PC-3 (cell line): Measurements from ENCODE around the gene LPCAT1. TPM values are rescaled to one million over a fixed set of nuclear protein-coding genes. Genes with fewer than 3 reads are reported as not detected.

ENCODE experiments used
- ATAC-seq: fragments of 200-7000 bp; cut with Tn5 transposase; 2 replicates; pipeline ENCODE4 v1.9.1; 2020; ENCODE audit warnings: mild to moderate bottlenecking, moderate library complexity
- BruUV-seq: library from RNA; stranded (reverse); fragments of 400-500 nt; replicated peaks from 2 replicates; lab custom pipeline; 2021; lab: Mats Ljungman, UMichigan
- CTCF ChIA-PET: fragments of 300-600 bp; sonication (Branson Sonifier 250); formaldehyde crosslinking; loops from one replicate; lab custom pipeline; 2022; ENCODE audit warnings: antibody characterized with exemption; lab: Charles Lee
- POLR2A ChIA-PET: fragments of 300-600 bp; sonication (Branson Sonifier 250); formaldehyde crosslinking; loops from one replicate; lab custom pipeline; 2022; ENCODE audit warnings: antibody characterized with exemption; ENCODE audit not compliant: unreplicated experiment; lab: Charles Lee
- DNase-seq: peaks from one replicate; pipeline ENCODE4 v3.0.0-alpha.2; 2015
- H2AFZ ChIP-seq: fragments of 300-600 bp; sonication (generic); 2 replicates; pipeline ENCODE4 v1.6.0; 2016; ENCODE audit warnings: antibody characterized with exemption, low read length
- H3F3A ChIP-seq: fragments of 300-600 bp; sonication (generic); one replicate; pipeline ENCODE4 v1.6.0; 2017; ENCODE audit warnings: antibody characterized with exemption, low read length, control low read depth, mild to moderate bottlenecking; ENCODE audit not compliant: unreplicated experiment
- H3K27ac ChIP-seq: fragments of 300-600 bp; sonication (generic); 2 replicates; pipeline ENCODE4 v1.5.1; 2016; ENCODE audit warnings: mild to moderate bottlenecking, low read length
- H3K27me3 ChIP-seq: fragments of 300-600 bp; sonication (generic); 2 replicates; pipeline ENCODE4 v1.6.1; 2016; ENCODE audit warnings: low read length, mixed read lengths
- H3K36me3 ChIP-seq: fragments of 300-600 bp; sonication (generic); 2 replicates; pipeline ENCODE4 v1.6.1; 2016; ENCODE audit warnings: low read depth, mixed run types, low read length, mixed read lengths
- H3K4me1 ChIP-seq: fragments of 300-600 bp; sonication (generic); 2 replicates; pipeline ENCODE4 v1.5.1; 2016; ENCODE audit warnings: low read length; ENCODE audit not compliant: insufficient read depth
- H3K4me2 ChIP-seq: fragments of 300-600 bp; sonication (generic); 2 replicates; pipeline ENCODE4 v1.6.0; 2016; ENCODE audit warnings: low read length
- H3K4me3 ChIP-seq: fragments of 300-600 bp; sonication (generic); 2 replicates; pipeline ENCODE4 v1.5.1; 2016; ENCODE audit warnings: mild to moderate bottlenecking, low read length, mixed read lengths
- H3K79me2 ChIP-seq: fragments of 300-600 bp; sonication (generic); 2 replicates; pipeline ENCODE4 v1.6.1; 2017; ENCODE audit warnings: low read length, mixed read lengths
- H3K9ac ChIP-seq: fragments of 300-600 bp; sonication (generic); 2 replicates; pipeline ENCODE4 v1.6.0; 2016; ENCODE audit warnings: mild to moderate bottlenecking, low read length
- H3K9me2 ChIP-seq: fragments of 300-600 bp; sonication (generic); replicated peaks from 2 replicates; pipeline ENCODE4 v1.6.1; 2016; ENCODE audit warnings: mixed run types, low read length, mixed read lengths
- H3K9me3 ChIP-seq: fragments of 300-600 bp; sonication (generic); 2 replicates; pipeline ENCODE4 v1.6.1; 2016; ENCODE audit warnings: low read length, mixed read lengths
- H4K20me1 ChIP-seq: fragments of 300-600 bp; sonication (generic); 2 replicates; pipeline ENCODE4 v1.6.1; 2016; ENCODE audit warnings: low read length, mixed read lengths
- EZH2 ChIP-seq: fragments of 300-600 bp; sonication (generic); IDR thresholded peaks from one replicate; pipeline ENCODE4 v1.6.1; 2017; ENCODE audit warnings: antibody characterized with exemption, mild to moderate bottlenecking, low read length; ENCODE audit not compliant: unreplicated experiment
- EZH2phosphoT487 ChIP-seq: fragments of 300-600 bp; sonication (generic); IDR thresholded peaks from 2 replicates; pipeline ENCODE4 v1.6.1; 2018; ENCODE audit warnings: mild to moderate bottlenecking, antibody characterized with exemption, low read length, borderline replicate concordance
- intact Hi-C: fragments of 100-400 bp; cut with micrococcal nuclease; formaldehyde crosslinking; loops from 2 replicates; pipeline ENCODE4 v1.9.0; 2023
- total RNA-seq: library from RNA; depleted of rRNA; stranded (reverse); fragments of >200 nt; gene quantifications from 2 replicates; pipeline ENCODE4 v1.2.3, GENCODE V29; 2014
- TF ChIP-seq, protein P1 (sequence below): fragments of 300-600 bp; sonication (generic); conservative IDR thresholded peaks from 2 replicates; pipeline ENCODE4 v1.5.1; 2017; ENCODE audit warnings: antibody characterized with exemption, low read depth, mild to moderate bottlenecking, low read length

Gene LPCAT1
- total RNA-seq, 1 experiment from 2014 or later: 121 TPM

GRCh38 chr5:1486271-1486670 lies 37.5 kb downstream of the LPCAT1 start:
- H3K4me2 ChIP-seq: no peak overlapping the region
- H3K9ac ChIP-seq: no peak overlapping the region
- H2AFZ ChIP-seq: no peak overlapping the region
- ChIA-PET POLR2A (no interaction called here), CTCF (no interaction called here)
- no peaks in the 10 kb centered on the region for H4K20me1 ChIP-seq
- BruUV-seq: no TSS peak
- ATAC-seq (no peak), DNase-seq (no peak)
- no peaks in the 10 kb centered on the region for H3K9me3 ChIP-seq
- no peak overlapping the region for H3K4me3 ChIP-seq
- 0 out of 2 replicates have a peak, but pooled peaks cover 4% of the 10 kb centered on the region for H3K79me2 ChIP-seq
- H3K9me2 ChIP-seq: no peaks in the 10 kb centered on the region
- no peaks in the 10 kb centered on the region for H3F3A ChIP-seq
- TF ChIP-seq, protein P1, sequence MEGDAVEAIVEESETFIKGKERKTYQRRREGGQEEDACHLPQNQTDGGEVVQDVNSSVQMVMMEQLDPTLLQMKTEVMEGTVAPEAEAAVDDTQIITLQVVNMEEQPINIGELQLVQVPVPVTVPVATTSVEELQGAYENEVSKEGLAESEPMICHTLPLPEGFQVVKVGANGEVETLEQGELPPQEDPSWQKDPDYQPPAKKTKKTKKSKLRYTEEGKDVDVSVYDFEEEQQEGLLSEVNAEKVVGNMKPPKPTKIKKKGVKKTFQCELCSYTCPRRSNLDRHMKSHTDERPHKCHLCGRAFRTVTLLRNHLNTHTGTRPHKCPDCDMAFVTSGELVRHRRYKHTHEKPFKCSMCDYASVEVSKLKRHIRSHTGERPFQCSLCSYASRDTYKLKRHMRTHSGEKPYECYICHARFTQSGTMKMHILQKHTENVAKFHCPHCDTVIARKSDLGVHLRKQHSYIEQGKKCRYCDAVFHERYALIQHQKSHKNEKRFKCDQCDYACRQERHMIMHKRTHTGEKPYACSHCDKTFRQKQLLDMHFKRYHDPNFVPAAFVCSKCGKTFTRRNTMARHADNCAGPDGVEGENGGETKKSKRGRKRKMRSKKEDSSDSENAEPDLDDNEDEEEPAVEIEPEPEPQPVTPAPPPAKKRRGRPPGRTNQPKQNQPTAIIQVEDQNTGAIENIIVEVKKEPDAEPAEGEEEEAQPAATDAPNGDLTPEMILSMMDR: no peak
- TF ChIP-seq EZH2: no peak
- no peak for TF ChIP-seq EZH2phosphoT487
- H3K27me3 ChIP-seq: no peaks in the 10 kb centered on the region
- intact Hi-C loops: no loop called here
- H3K36me3 ChIP-seq: peaks cover 56% of the 10 kb centered on the region
- no peak overlapping the region for H3K27ac ChIP-seq
- H3K4me1 ChIP-seq: peaks cover 12% of the 10 kb centered on the region

DNA sequence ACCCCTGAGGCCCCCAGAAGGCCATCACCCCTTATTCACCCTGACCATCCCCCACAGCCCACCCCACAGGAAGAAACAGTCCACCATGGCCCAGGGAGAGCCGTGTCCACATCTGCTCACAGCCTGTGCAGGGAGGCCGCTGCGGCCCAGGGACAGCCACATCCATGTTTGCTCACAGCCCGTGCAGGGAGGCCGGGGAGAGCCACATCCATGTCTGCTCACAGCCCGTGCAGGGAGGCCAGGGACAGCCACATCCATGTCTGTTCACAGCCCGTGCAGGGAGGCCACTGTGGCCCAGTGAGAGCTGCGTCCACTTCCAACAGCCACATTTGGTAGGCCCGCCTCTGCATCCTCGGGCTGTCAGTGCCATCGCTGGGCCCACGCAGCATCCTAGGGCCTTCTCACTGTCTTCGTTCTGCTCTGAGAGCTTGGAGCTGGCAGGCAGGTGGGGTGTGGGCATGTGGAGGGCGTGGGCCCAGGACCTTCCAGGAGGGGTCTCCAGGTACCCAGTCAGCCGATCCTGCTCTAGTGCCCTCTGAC lies 38.1 kb downstream of the LPCAT1 start:
- Histone ChIP-seq H3K79me2 (0 out of 2 replicates have a peak, but pooled peaks cover 4% of the 10 kb centered on the region), H3K4me3 (no peak overlapping the region), H3K27ac (no peak overlapping the region), H3K27me3 (no peaks in the 10 kb centered on the region), H3K9ac (no peak overlapping the region), H3K4me2 (no peak overlapping the region), H3F3A (no peaks in the 10 kb centered on the region), H2AFZ (no peak overlapping the region), H3K4me1 (peaks cover 12% of the 10 kb centered on the region), H3K9me2 (no peaks in the 10 kb centered on the region), H4K20me1 (no peaks in the 10 kb centered on the region), H3K36me3 (peaks cover 52% of the 10 kb centered on the region), H3K9me3 (no peaks in the 10 kb centered on the region)
- intact Hi-C loops: no loop called here
- ChIA-PET POLR2A (no interaction called here), CTCF (no interaction called here)
- TF ChIP-seq EZH2: no peak
- TF ChIP-seq, protein P1: no peak
- no peak for TF ChIP-seq EZH2phosphoT487
- ATAC-seq (no peak), DNase-seq (no peak)
- BruUV-seq: no TSS peak

DNA sequence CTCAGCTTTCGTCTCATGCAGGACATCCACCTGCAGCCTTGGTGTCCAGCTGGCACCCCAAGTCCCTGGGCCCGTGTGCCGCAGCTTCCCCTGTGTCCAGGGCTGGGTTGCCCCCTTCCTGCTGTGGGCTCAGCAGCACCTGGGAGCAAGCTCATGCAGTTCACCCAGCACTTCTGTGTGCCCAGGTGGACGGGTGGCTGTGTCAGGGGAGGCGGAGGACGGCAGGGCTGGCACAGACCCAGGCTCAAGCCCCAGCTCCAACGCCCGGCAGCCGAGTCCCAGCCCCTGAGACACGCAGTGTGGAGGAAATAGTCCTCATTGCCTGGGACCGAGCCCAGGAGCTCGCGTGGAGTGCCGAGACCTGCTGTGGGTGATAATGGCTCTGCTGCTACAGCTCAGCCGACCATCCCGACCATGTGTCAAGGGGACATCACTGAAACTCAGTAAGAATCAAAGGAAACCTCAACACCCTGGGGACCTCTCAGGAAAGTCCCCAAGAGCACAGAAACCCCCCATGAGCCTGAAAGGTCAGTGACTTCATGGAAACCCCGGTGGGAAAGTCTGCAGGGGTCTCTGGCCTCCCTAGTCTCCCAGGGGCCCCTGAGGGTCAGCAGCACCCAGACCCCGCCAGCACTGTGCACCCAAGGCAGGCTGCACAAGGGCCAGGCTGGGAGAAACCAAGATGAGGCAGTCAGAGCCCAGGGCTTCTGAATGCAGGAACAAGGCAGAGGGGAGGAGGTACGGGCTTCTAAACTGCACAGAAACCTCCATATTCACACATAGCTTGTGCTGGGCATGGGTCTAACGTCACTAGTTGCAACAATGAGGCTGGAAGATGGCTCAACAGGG lies 38.8 kb downstream of the LPCAT1 start:
- Histone ChIP-seq H3K27me3 (no peaks in the 10 kb centered on the region), H3K36me3 (peaks cover 50% of the 10 kb centered on the region), H3K9me2 (no peaks in the 10 kb centered on the region), H3K27ac (no peak overlapping the region), H3K4me1 (peaks cover 10% of the 10 kb centered on the region), H2AFZ (no peak overlapping the region), H3K9ac (no peak overlapping the region), H3K79me2 (0 out of 2 replicates have a peak, but pooled peaks cover 4% of the 10 kb centered on the region), H3K9me3 (no peaks in the 10 kb centered on the region), H3F3A (no peaks in the 10 kb centered on the region), H3K4me2 (no peak overlapping the region), H4K20me1 (no peaks in the 10 kb centered on the region), H3K4me3 (no peak overlapping the region)
- no TSS peak for BruUV-seq
- intact Hi-C loops: no loop called here
- DNase-seq: no peak
- ATAC-seq: no peak
- ChIA-PET CTCF (interaction anchor here (0.7 kb wide), 1 partner anchor 18 kb away, joined by 3 read pairs; no protein-coding TSS in a partner anchor), POLR2A (no interaction called here)
- no peak for TF ChIP-seq EZH2phosphoT487
- TF ChIP-seq, protein P1: no peak
- TF ChIP-seq EZH2: no peak
